COLO668 (cell line): Measurements from ENCODE around the gene CAVIN3.

Experiments used
- DNase-seq: peaks from one replicate; lab custom pipeline; 2025; ENCODE audit not compliant: unreplicated experiment; lab: John Stamatoyannopoulos, UW

Gene CAVIN3, protein sequence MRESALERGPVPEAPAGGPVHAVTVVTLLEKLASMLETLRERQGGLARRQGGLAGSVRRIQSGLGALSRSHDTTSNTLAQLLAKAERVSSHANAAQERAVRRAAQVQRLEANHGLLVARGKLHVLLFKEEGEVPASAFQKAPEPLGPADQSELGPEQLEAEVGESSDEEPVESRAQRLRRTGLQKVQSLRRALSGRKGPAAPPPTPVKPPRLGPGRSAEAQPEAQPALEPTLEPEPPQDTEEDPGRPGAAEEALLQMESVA

DNA sequence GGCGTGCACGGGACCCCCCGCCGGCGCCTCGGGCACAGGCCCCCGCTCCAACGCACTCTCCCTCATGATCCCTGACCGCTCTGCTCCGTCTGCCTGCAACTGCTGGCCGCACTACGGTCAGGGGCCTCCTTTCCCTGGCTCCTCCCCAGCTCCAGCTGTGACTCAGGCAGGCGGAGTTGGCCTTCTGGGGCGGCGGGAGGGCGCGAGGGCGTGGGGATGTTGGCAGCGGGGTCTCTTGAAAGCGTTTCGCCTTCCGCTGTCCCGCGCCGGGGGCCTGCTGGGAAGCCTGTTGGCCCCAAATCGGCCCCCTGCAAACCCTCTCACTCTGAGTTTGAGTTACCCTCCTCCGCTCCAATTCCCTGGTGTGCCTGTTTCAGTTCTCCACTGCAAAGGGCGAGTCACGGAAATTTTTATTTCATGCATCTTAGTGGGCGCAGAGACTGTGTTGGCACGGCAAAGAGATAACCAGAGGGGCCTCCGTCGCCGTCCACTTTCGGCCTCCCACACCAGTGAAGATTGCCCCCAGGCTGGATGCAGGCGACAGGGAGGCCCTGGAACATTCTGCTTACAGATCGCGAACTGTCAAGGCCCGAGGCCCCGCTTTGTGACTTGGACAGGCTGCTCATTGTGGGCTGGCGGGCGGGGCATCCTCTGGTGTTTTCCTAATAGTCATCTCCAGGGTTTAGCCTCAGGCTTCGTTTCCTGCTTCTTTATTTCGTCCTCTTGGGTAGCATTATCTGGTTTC is at the start of gene CAVIN3:
Gene CAVIN3, minus strand, starts transcription at position 91 of the 745 bp plus-strand sequence. Its CDS starts 25 bp downstream, at position 66.
- DNase-seq = peak; percentile 59

DNA sequence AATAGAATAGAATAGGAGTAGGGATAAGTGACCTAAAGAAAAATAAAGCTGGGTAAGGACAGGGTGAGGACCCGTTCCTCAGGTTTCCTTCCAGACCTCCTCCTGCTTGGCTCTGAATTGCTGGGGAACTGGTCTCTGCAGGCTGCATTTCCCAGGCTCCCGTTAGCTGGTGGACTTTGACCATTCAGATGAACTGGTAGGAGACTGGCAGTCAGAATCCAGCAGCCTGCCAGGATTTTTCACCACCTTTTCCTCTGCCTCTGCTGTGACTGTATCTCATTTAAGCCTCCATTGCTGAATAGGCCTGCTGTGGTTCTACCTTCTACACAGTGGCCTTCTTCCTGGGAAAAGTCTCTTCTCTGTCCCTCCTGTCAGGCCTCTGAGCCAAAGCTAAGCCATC is 45.4 kb upstream of the CAVIN3 start:
- peak; percentile 19 for DNase-seq

DNA sequence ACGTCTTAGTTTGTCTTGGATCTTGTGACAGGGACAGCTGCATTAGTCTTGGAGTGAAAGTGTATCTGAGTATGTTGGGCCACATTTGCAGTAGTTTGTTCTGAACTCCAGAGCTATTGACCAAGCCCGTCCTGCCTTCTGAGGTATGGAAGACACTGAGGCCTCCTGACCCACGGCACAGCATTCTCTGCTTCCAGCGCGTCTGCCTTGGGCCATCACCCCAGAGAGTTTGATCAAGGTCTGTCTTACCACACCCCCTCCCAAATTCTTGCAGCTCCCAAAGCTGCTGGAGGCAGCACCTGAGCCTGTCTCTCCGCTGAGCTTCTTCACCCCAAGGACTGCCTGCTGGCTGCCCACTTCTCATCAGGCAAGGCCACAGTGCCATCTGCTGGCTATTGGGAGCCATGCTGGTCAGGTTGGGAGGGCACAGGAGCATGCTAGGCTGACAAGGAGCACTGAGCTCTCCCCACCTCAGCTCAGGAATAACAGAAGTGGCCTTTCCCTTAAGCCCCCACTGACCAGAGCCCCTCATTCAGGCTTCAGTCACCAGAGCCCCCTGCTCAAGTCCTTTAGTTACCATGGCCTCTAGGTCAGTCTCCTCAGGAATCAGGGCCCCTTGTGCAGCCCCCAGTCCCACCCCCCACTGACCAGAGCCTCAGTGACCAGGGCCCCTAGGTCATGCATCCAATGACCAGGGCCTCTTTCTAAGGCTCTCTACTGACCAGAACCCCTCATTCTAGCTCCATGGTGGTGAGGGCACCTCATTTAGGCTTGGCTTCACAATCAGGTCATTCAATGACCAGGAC is 42.8 kb upstream of the CAVIN3 start:
- DNase-seq = peak; percentile 64

DNA sequence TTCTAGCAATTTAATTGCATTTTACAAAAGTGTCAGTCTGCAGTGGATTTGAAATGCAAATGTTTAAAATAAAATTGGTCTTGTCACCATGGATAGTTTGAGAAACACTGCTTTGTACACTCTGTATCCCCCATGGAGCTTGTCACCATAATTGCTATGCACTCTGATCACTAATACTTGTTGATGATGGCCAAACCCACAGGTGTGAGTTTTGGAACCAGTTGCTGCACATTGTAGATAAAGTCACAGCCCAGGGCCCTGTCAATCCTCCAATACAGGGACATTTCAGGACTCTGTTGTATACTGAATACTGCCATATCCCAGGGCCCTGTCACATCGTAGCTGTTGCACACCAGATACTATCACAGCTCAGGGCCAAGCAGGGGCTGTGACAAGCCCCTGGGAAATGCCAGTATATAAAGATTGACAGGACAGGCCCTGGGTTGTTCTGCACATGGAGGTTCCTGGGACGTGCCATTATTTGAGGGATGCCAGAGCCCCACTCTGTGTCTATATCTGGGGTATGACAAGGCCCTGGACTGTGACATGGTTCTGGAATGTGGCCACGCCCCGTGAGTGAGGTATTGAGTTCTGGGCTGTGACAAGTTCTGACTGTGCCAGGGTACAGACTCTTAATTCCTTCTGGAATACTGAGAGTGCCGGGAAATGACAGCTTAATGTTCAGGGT is 42.0 kb upstream of the CAVIN3 start:
- no peak for DNase-seq

GRCh38 chr11:6360183-6360582 is 39.9 kb upstream of the CAVIN3 start:
- DNase-seq = no peak

DNA sequence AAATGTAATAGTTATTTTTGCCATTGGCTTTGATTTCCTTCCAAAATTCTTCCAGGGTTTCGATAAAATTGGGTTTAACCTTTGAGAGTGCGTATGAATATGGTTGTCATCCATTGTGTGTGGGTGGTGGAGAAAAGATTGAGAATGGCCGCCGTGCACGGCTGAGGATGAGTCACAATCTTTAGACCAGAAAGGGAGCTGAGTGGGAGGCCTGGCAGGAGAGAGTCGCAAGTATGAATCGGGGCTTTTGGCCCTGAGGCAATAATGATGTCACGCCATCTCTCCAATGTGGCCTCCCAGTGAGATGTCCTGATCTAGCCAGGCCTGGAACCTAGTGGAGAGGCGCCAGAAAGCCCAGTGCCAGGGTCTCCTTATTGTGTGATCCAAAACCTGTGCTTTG is 36.9 kb upstream of the CAVIN3 start:
- no peak for DNase-seq

GRCh38 chr11:6356503-6357055 is 36.3 kb upstream of the CAVIN3 start:
- no peak for DNase-seq

DNA sequence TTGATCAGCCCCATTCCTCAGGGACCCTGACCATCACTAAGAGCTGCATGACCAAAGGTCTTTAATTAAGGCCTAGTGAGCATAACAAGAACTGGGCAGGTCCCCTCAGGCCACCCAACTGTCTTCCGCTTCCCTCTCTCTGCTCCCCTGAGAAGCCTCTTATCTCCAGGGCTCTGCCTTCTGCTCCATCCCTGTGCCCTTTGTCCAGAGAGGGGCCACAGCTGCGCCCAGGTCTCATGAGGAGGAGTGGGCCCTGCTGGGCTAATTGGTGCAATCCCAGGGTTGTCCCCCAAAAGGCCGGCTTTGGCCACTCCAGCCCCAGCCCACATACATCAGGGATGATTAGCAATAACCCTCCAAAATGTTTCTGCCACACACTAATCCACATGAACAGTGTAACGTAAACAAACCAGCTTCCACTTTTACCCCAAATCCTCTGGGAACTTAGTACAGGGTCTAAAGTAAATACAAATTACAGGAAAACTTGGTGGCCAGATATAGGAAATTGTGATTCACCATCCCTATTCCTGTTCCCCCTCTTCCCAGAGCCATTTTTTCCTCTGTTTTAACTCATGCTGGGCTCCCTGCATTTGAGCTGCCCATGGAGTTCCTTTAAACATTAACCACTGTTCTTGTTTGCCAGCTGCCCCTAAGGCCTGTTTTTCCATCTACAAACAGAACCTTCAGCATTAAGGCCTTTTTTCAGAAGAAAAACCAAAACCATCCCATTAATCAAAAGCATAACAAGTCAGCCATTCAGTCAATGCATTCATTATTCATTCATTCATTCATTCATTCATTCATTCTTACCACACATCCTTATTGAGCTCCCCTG is 34.6 kb upstream of the CAVIN3 start:
- no peak for DNase-seq

- peak; percentile 76 for DNase-seq
Observed at GRCh38 chr11:6353367-6353987, 33.2 kb upstream of the CAVIN3 start.

GRCh38 chr11:6351782-6352382 is 31.6 kb upstream of the CAVIN3 start:
- DNase-seq = no peak

- no peak for DNase-seq
Observed at GRCh38 chr11:6350486-6350885, 30.2 kb upstream of the CAVIN3 start.

DNA sequence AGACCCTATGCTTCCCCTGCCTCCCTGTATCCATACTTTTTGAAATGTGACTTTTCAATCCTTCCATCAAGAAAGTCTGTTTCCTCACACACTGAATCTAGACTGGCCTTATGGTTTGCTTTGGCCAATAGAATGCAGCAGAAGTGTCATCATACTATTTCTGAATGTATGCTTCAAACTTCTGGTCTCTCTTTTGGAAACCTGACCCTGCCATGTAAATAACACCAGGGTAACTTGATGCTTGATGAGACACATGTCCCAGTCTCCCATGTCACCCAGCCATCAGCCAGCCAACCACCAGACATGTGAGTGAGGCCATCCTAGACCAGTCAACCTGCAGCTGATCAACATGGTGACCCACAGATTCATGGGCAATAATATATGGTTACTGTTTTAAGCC is 29.7 kb upstream of the CAVIN3 start:
- DNase-seq = peak; percentile 12

- no peak for DNase-seq
Observed at GRCh38 chr11:6345366-6345765, 25.1 kb upstream of the CAVIN3 start.

DNA sequence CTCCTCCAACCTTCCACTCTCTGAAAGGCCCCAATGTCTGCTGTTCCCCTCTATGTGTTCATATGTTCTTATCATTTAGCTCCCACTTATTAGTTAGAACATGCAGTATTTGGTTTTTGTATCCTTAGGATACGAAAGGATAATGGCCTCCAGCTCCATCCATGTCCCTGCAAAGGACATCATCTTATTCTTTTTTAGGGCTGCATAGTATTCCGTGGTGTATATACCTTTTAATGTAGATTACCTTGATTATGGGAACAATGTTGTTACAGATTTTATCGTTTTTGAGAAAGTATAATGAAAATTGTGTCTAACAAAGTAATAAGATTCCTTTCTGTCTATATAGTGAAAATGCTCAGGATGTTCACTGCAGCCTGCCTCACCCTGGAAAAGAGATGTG is 16.0 kb upstream of the CAVIN3 start:
- no peak for DNase-seq

DNA sequence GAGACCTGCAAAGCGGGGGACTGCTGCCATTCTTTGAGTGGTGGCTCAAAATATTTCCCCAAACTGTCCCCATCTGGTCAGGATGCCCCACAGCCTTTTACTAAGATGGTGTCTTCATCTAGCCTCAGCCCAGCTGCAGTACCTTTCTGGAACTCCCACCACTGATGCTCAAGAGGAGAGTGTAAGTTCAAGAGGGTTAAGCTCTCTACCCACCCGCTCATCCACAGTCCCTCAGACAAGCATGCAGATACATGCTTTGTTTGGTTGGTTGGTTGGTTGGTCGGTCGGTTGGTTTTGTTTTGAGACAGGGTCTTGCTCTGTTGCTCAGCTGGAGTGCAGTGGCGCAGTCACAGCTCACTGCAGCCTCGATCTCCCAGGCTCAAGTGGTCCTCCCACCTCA is 14.5 kb upstream of the CAVIN3 start:
- no peak for DNase-seq

DNA sequence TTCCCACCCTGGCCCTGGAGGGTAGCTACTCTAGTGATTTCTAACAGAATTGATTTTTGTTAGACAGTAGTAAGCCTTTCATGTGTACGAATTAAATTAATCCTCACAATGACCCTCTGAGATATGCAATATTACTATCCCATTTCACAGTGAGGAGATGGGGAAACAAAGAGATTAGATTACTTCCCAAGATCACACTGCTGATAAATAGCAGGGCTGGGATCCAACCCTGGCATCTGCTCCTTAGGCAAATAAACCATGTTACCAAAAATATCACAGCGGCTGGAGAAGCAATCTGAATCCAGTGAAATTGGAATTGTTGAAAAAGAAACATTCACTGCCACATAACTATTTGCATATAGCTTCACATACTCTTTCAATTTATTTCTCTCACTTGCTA is 12.8 kb upstream of the CAVIN3 start:
- DNase-seq = peak; percentile 18

DNA sequence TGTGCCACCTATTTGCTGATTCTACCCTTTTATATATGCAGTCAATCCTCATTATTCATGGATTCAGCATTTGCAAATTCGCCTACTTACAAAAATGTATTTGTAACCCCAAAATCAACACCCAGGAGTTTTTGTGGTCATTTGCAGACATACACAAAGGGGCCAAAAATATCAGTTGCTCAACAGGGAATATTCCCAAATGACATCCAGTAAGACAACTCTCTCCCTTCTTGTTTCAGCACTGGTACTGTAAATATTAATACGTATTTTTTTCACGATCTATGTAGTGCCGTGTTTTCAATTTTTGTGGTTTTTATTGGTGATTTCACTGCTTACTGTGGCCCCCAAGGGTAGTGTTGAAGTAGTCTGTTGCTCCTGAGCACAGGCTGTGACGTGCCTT is 11.8 kb upstream of the CAVIN3 start:
- no peak for DNase-seq

DNA sequence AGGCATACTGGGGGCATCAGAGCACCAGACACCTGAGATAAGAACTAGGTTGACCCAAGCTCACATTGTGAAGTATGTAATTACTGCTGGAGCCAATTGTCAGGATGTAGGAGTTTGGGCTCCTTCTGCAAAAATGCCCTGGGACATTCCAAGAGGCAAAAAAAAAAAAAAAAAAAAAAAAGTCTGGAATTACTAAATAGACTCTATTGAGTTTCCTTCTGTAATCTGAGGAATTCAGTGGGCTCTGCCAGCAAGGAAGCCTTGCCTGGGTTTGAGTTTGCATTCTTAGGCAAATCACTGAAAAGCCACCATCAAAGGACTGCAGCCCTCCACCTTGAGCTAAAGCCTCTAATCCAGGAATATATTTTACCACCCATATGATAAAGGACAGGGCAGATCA is 8.0 kb upstream of the CAVIN3 start:
- no peak for DNase-seq

DNA sequence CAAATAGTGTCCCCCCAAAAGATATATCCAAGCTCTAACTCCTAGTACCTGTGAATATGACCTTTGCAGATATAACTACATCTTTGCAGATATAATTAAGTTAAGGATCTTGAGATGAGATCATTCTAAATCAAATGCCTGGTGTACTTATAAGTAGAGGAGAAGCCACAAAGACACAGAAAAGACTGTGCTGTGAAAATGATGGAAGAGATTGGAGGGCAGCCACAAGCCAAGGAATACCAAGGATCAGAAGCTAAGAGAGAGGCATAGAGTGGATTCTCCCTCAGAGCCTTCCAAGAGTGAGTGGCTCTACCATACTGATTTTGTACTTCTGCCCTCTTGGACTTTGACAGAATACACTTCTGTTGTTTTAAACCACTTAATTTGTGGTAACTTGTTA is 7.5 kb upstream of the CAVIN3 start:
- no peak for DNase-seq
